Neural cell (in vitro differentiated cells): Measurements from ENCODE around the gene IDH3A. TPM values are rescaled to one million over a fixed set of nuclear protein-coding genes. Genes with fewer than 3 reads are reported as not detected.

Source experiments
- H2AFZ ChIP-seq: fragments of 200-600, 300-800 bp; sonication (generic), shearing (Covaris generic); 2 replicates; pipeline ENCODE4 v1.6.0; 2014; ENCODE audit warnings: low read depth, mild to moderate bottlenecking, antibody characterized with exemption, low read length, moderate library complexity
- H3F3A ChIP-seq: fragments of 200-600 bp; shearing (Covaris generic); 2 replicates; pipeline ENCODE4 v1.6.1; 2016; ENCODE audit warnings: mild to moderate bottlenecking, moderate library complexity, mixed read lengths, antibody characterized with exemption, low read length; ENCODE audit not compliant: insufficient read depth, poor library complexity, severe bottlenecking
- H3K27ac ChIP-seq: fragments of 200-600, 300-800 bp; sonication (generic), shearing (Covaris generic); 2 replicates; pipeline ENCODE4 v1.5.1; 2014; ENCODE audit warnings: mild to moderate bottlenecking, low read length, moderate library complexity
- H3K27me3 ChIP-seq: fragments of 300-800, 200-600 bp; sonication (generic), shearing (Covaris generic); 2 replicates; pipeline ENCODE4 v1.6.0; 2014; ENCODE audit warnings: mild to moderate bottlenecking, low read depth, low read length, moderate library complexity; ENCODE audit not compliant: insufficient read depth
- H3K36me3 ChIP-seq: fragments of 300-800, 200-600 bp; sonication (generic), shearing (Covaris generic); 2 replicates; pipeline ENCODE4 v1.5.1; 2014; ENCODE audit warnings: mild to moderate bottlenecking, antibody characterized with exemption, low read length, moderate library complexity; ENCODE audit not compliant: insufficient read depth
- H3K4me2 ChIP-seq: fragments of 300-800, 200-600 bp; sonication (generic), shearing (Covaris generic); 2 replicates; pipeline ENCODE4 v1.6.0; 2014; ENCODE audit warnings: mild to moderate bottlenecking, low read length
- H3K4me3 ChIP-seq: fragments of 300-800, 200-600 bp; sonication (generic), shearing (Covaris generic); 2 replicates; pipeline ENCODE4 v1.5.1; 2014; ENCODE audit warnings: mild to moderate bottlenecking, low read length, moderate library complexity
- H3K79me2 ChIP-seq: fragments of 200-600 bp; shearing (Covaris generic); replicated peaks from 2 replicates; pipeline ENCODE4 v1.6.0; 2014; ENCODE audit warnings: mild to moderate bottlenecking, low read length, moderate library complexity; ENCODE audit not compliant: insufficient read depth
- H3K9ac ChIP-seq: fragments of 300-800, 200-600 bp; sonication (generic), shearing (Covaris generic); 2 replicates; pipeline ENCODE4 v1.6.1; 2016; ENCODE audit warnings: mild to moderate bottlenecking, low read length, mixed read lengths
- H3K9me2 ChIP-seq: fragments of 200-600 bp; shearing (Covaris generic); 2 replicates; pipeline ENCODE4 v1.6.1; 2016; ENCODE audit warnings: mild to moderate bottlenecking, low read length, mixed read lengths; ENCODE audit not compliant: insufficient read depth
- H3K9me3 ChIP-seq: fragments of 200-600, 300-800 bp; sonication (generic), shearing (Covaris generic); 2 replicates; pipeline ENCODE4 v1.6.1; 2016; ENCODE audit warnings: mild to moderate bottlenecking, mixed run types, low read length, moderate library complexity, mixed read lengths
- H4K20me1 ChIP-seq: fragments of 200-600 bp; shearing (Covaris generic); 2 replicates; pipeline ENCODE4 v1.6.1; 2016; ENCODE audit warnings: mild to moderate bottlenecking, mixed run types; ENCODE audit not compliant: insufficient read depth
- EP300 ChIP-seq: fragments of 450-650 bp; conservative IDR thresholded peaks from 2 replicates; pipeline ENCODE4 v1.6.1; 2014; ENCODE audit warnings: antibody characterized with exemption, mild to moderate bottlenecking, moderate library complexity; ENCODE audit not compliant: poor library complexity, severe bottlenecking
- EZH2 ChIP-seq: fragments of 200-600, 300-800 bp; shearing (Covaris generic), sonication (generic); IDR thresholded peaks from 2 replicates; pipeline ENCODE4 v1.6.1; 2014; ENCODE audit warnings: antibody characterized with exemption, low read length, borderline replicate concordance, mild to moderate bottlenecking; ENCODE audit not compliant: insufficient read depth, poor library complexity, severe bottlenecking
- MXI1 ChIP-seq: fragments of 450-650 bp; conservative IDR thresholded peaks from 2 replicates; pipeline ENCODE4 v1.6.1; 2014; ENCODE audit warnings: antibody characterized with exemption, mild to moderate bottlenecking; ENCODE audit not compliant: poor library complexity, severe bottlenecking
- POLR2AphosphoS5 ChIP-seq: IDR thresholded peaks from 2 replicates; pipeline ENCODE4 v1.6.1; 2012
- RAD21 ChIP-seq: fragments of 450-650 bp; conservative IDR thresholded peaks from 2 replicates; pipeline ENCODE4 v1.6.1; 2014; ENCODE audit warnings: antibody characterized with exemption, mild to moderate bottlenecking, moderate library complexity
- SMC3 ChIP-seq: fragments of 450-650 bp; conservative IDR thresholded peaks from 2 replicates; pipeline ENCODE4 v1.6.1; 2014; ENCODE audit warnings: antibody characterized with exemption, mild to moderate bottlenecking, moderate library complexity; ENCODE audit not compliant: poor library complexity
- TAF1 ChIP-seq: IDR thresholded peaks from 2 replicates; pipeline ENCODE4 v1.6.1; 2012; ENCODE audit warnings: low read depth
- polyA plus RNA-seq: library from polyadenylated mRNA; depleted of rRNA; stranded (reverse); fragments of >200 nt; gene quantifications from 2 replicates; pipeline ENCODE4 v1.2.3, GENCODE V29; 2014
- TF ChIP-seq, protein P1 (sequence below): IDR thresholded peaks from 2 replicates; pipeline ENCODE4 v1.6.1; 2012; ENCODE audit warnings: borderline replicate concordance
- TF ChIP-seq, protein P2 (sequence below): fragments of 450-650 bp; IDR thresholded peaks from 2 replicates; pipeline ENCODE4 v1.5.1; 2014; ENCODE audit warnings: antibody characterized with exemption, mild to moderate bottlenecking, moderate library complexity; ENCODE audit not compliant: poor library complexity, severe bottlenecking

IDH3A gene
- polyA plus RNA-seq, 1 donor from 2014 or later = 90.7 TPM

DNA sequence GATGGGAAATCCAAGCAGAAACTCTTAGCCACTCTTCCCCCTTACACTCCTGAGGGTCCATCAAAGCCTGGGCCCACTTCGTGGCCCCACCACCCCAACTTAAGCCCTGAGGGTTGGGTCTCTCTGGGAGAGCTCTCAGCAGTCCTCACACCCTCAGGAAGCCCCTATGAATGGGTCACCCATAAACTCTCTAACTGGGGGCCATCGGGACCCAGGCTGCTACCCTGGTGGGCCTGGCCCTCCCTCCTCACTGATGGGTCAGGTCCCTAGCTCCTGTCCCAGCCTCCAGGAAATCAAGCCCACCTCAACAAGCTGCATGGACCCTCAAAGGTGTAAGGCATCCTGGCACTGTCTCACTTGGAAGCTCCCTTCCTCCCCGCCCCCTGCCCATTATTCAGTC is 37.4 kb upstream of the IDH3A start:
- Histone ChIP-seq H3K79me2 (no peaks in the 10 kb centered on the region), H3K9me2 (no peaks in the 10 kb centered on the region), H3F3A (no peaks in the 10 kb centered on the region), H4K20me1 (no peaks in the 10 kb centered on the region), H3K9ac (no peak overlapping the region), H3K27me3 (no peaks in the 10 kb centered on the region), H3K36me3 (no peaks in the 10 kb centered on the region), H3K27ac (no peak overlapping the region), H3K4me3 (no peak overlapping the region), H3K4me2 (no peak overlapping the region), H2AFZ (no peak overlapping the region), H3K9me3 (no peaks in the 10 kb centered on the region)
- TF ChIP-seq MXI1 = no peak
- TF ChIP-seq, protein P1, sequence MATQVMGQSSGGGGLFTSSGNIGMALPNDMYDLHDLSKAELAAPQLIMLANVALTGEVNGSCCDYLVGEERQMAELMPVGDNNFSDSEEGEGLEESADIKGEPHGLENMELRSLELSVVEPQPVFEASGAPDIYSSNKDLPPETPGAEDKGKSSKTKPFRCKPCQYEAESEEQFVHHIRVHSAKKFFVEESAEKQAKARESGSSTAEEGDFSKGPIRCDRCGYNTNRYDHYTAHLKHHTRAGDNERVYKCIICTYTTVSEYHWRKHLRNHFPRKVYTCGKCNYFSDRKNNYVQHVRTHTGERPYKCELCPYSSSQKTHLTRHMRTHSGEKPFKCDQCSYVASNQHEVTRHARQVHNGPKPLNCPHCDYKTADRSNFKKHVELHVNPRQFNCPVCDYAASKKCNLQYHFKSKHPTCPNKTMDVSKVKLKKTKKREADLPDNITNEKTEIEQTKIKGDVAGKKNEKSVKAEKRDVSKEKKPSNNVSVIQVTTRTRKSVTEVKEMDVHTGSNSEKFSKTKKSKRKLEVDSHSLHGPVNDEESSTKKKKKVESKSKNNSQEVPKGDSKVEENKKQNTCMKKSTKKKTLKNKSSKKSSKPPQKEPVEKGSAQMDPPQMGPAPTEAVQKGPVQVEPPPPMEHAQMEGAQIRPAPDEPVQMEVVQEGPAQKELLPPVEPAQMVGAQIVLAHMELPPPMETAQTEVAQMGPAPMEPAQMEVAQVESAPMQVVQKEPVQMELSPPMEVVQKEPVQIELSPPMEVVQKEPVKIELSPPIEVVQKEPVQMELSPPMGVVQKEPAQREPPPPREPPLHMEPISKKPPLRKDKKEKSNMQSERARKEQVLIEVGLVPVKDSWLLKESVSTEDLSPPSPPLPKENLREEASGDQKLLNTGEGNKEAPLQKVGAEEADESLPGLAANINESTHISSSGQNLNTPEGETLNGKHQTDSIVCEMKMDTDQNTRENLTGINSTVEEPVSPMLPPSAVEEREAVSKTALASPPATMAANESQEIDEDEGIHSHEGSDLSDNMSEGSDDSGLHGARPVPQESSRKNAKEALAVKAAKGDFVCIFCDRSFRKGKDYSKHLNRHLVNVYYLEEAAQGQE = no peak
- TF ChIP-seq, protein P2, sequence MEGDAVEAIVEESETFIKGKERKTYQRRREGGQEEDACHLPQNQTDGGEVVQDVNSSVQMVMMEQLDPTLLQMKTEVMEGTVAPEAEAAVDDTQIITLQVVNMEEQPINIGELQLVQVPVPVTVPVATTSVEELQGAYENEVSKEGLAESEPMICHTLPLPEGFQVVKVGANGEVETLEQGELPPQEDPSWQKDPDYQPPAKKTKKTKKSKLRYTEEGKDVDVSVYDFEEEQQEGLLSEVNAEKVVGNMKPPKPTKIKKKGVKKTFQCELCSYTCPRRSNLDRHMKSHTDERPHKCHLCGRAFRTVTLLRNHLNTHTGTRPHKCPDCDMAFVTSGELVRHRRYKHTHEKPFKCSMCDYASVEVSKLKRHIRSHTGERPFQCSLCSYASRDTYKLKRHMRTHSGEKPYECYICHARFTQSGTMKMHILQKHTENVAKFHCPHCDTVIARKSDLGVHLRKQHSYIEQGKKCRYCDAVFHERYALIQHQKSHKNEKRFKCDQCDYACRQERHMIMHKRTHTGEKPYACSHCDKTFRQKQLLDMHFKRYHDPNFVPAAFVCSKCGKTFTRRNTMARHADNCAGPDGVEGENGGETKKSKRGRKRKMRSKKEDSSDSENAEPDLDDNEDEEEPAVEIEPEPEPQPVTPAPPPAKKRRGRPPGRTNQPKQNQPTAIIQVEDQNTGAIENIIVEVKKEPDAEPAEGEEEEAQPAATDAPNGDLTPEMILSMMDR = no peak
- TF ChIP-seq POLR2AphosphoS5 = no peak
- TF ChIP-seq SMC3 = no peak
- TF ChIP-seq EP300 = no peak
- no peak for TF ChIP-seq TAF1
- no peak for TF ChIP-seq RAD21
- TF ChIP-seq EZH2 = no peak

DNA sequence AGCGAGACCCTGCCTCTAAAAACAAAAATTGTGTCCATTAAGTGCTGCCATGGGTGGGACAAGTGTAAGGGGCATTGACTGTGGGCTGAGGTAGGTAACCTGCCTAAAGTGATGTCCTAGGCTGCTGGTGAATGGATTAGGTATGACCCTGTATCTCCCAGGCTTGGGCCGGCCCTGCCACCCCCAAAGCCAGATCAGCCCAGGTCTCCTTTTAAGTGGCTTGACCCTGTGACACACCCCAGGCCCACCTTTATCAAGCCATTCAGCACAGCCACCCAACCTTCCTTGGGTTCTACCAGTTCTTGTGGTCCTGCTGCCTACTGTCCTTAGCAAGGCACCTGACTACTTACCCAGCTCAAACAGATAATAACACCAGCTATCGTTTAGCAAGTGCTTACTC is 36.6 kb upstream of the IDH3A start:
- Histone ChIP-seq H3K27ac (no peak overlapping the region), H4K20me1 (no peaks in the 10 kb centered on the region), H3K9ac (no peak overlapping the region), H3F3A (no peaks in the 10 kb centered on the region), H2AFZ (no peak overlapping the region), H3K79me2 (no peaks in the 10 kb centered on the region), H3K9me2 (no peaks in the 10 kb centered on the region), H3K9me3 (no peaks in the 10 kb centered on the region), H3K36me3 (no peaks in the 10 kb centered on the region), H3K4me3 (no peak overlapping the region), H3K27me3 (no peaks in the 10 kb centered on the region), H3K4me2 (no peak overlapping the region)
- TF ChIP-seq POLR2AphosphoS5 = no peak

DNA sequence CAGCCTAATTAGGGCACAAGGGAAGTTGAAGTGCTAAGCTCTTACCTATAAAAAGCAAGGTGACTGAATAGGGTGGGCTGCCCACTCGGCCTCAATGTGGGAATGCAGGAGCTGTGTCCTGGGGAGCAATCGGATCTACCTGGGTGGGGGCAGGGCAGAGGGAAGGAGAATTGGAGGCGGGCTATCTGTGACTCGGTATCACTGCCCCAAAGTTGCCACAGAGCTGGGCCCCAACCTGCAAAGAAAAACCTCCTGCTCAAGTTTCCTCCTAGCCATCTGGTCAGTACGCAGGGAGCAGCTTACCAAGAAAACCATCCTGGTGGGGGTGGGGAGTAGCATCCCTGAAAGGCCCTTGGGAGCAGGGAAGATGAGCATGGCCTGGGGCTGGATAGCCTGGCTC is 28.6 kb upstream of the IDH3A start:
- H3K9me2 ChIP-seq = no peaks in the 10 kb centered on the region
- H3K27ac ChIP-seq = no peak overlapping the region
- H3K4me2 ChIP-seq = no peak overlapping the region
- no peak overlapping the region for H3K4me3 ChIP-seq
- H3K79me2 ChIP-seq = no peaks in the 10 kb centered on the region
- H2AFZ ChIP-seq = no peak overlapping the region
- no peaks in the 10 kb centered on the region for H3K27me3 ChIP-seq
- H3F3A ChIP-seq = no peaks in the 10 kb centered on the region
- no peaks in the 10 kb centered on the region for H3K9me3 ChIP-seq
- no peaks in the 10 kb centered on the region for H4K20me1 ChIP-seq
- no peak for TF ChIP-seq POLR2AphosphoS5
- TF ChIP-seq MXI1 = no peak
- TF ChIP-seq, protein P2 = no peak
- no peak for TF ChIP-seq EZH2
- TF ChIP-seq, protein P1 = no peak
- TF ChIP-seq EP300 = no peak
- TF ChIP-seq RAD21 = no peak
- no peak for TF ChIP-seq TAF1
- no peak for TF ChIP-seq SMC3
- H3K36me3 ChIP-seq = no peaks in the 10 kb centered on the region
- no peak overlapping the region for H3K9ac ChIP-seq
